ENCODE results near the gene KCNE5. TPM values are rescaled to one million over a fixed set of nuclear protein-coding genes. Genes with fewer than 3 reads are reported as not detected.
"Not testable (repeated sequence)": the region's sequence is repeated elsewhere in the genome, so short reads cannot be mapped to it uniquely, and the experiment has no call there.

The KCNE5 gene
- total RNA-seq, 1 donor from 2014 or later, result 1.9 TPM

GRCh38 chrX:109601486-109601885 is 23.5 kb downstream of the KCNE5 start:
- no peak for DNase-seq

DNA sequence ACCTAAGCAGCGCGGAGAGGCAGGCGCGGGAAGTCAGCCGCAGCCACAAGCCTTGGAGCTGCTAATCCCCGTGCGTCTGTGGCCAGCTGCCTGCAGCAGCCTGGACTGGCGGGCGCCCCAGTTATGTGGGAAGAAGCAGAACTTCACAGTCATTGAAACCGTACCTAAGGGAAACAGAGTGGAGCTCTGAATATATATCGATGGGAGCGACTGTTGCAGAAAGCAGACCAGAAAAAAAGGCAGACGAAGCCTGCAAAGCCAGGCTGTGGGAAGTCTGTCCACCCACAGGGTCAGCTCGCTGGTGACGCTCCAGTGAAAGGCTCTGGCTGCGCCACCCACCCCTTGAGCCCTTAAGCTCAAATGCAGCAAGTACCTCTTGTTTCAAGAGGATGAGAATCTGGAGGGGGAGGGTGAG is 24.7 kb downstream of the KCNE5 start:
- DNase-seq, result peak; percentile 9

GRCh38 chrX:109596015-109596414 is 29.0 kb downstream of the KCNE5 start:
- DNase-seq, result no peak

DNA sequence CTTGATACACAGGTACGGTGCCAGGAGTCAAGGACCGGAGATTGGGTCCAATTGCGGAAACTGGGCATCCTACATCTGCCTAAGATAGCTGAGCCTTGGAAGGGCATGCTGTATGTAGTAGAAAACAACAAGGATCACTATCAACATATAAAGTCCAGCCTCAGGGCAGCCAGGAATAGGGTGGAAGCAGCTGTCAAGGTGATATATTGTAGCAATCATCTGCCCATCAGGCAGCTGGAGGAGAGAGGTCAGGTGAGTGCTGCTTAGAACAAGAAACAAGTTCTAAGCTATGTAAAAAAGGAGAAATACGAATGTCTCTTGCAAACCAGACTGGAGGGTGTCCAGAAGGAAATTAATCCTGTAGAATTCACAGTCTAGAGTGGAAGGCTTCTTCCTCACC is 34.8 kb downstream of the KCNE5 start:
- DNase-seq, result no peak

DNA sequence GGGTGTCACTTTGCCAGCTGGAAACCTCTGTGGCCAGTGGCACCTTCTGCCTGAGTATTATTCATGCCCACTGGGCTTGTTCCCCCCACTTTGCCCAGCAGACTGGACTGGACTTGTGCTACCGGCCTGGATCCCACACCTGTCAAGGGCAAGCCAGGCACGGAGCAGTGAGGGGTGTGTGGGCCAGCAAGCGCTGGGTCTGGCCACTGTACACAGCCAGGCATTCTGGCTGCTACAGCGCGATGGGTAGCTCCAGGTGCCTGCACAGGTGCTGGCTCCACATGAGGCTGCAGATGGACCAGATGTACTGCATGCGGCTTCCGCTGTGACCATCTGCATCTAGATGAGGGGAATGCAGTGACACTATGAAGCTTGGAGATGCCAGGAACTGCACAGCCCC is 39.5 kb downstream of the KCNE5 start:
- no peak for DNase-seq

DNA sequence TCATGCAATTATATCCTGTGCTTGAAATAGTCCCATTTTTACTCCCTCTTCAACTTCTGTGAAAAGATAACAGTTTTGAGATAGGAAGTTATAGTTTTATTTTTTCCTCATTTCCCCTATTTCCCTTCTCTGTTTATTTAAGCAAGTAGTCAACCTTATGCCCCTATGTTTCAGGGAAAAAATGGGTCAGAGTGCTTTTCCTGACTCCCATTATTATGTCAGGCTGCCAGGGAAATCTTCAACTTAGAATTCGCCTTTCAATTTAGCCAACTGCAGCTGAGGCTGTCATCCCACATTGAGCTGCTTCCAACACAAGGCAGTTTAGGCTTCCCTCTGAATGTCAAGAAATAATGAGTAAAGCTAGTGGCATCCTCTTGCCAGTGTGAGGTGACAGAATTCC is 46.1 kb downstream of the KCNE5 start:
- DNase-seq, result no peak

GRCh38 chrX:109577055-109577454 is 47.9 kb downstream of the KCNE5 start:
- DNase-seq, result no peak

DNA sequence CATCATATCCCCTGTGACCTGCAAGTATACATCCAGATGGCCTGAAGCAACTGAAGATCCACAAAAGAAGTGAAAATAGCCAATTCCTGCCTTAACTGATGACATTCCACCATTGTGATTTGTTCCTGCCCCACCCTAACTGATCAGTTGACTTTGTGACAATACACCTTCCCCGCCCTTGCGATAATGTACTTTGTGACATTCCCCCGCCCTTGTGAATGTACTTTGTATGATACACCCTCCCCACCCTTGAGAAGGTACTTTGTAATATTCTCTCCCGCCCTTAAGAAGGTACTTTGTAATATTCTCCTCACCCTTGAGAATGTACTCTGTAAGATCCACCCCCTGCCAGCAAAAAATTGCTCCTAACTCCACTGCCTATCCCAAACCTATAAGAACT is 48.9 kb downstream of the KCNE5 start:
- DNase-seq, result not testable (repeated sequence)

Small RNAs within 50 kb of the gene (small RNA-seq; reads per million reads assigned to genes)
- not detected for gene AL118496.2

Other genes starting within 250 kb of the KCNE5 start
- gene GUCY2F, start 143.1 kb downstream of the KCNE5 start, total RNA-seq, result under 0.01 TPM
- 12.6 TPM for gene NXT2, start 88.3 kb downstream of the KCNE5 start, total RNA-seq
- gene ACSL4, start 108.1 kb upstream of the KCNE5 start, total RNA-seq, result 196 TPM

All from occipital lobe (tissue), 3 donors.